IMR-90 (cell line): ENCODE results near the gene TWIST2. TPM values are rescaled to one million over a fixed set of nuclear protein-coding genes. Genes with fewer than 3 reads are reported as not detected.
A peak's percentile ranks its signal among the peaks of the same experiment; 100 is the strongest.

Source experiments
- ATAC-seq: fragments of 200-7000 bp; cut with Tn5 transposase; 2 replicates; pipeline ENCODE4 v1.9.1; 2020; ENCODE audit warnings: low read depth, mild to moderate bottlenecking, moderate library complexity
- BruUV-seq: library from RNA; stranded (reverse); fragments of 400-500 nt; replicated peaks from 2 replicates; lab custom pipeline; 2021; lab: Mats Ljungman, UMichigan
- CTCF ChIA-PET: fragments of 300-600 bp; formaldehyde crosslinking; extraction: SDS; loops from one replicate; lab custom pipeline; 2021; ENCODE audit warnings: antibody characterized with exemption; lab: Yijun Ruan, JAX
- POLR2A ChIA-PET: fragments of 300-600 bp; sonication (Branson Sonifier 250); formaldehyde crosslinking; loops from one replicate; lab custom pipeline; 2022; ENCODE audit warnings: antibody characterized with exemption; ENCODE audit not compliant: unreplicated experiment; lab: Charles Lee
- DNase-seq: peaks from one replicate; pipeline ENCODE4 v3.0.0; 2013
- H2AFZ ChIP-seq: replicated peaks from 2 replicates; pipeline ENCODE3; 2013; ENCODE audit warnings: low read length, mild to moderate bottlenecking; ENCODE audit not compliant: poor library complexity
- H2AK5ac ChIP-seq: 2 replicates; pipeline ENCODE4 v1.6.1; 2013; ENCODE audit warnings: low read depth, low read length, inconsistent platforms
- H2AK9ac ChIP-seq: replicated peaks from 2 replicates; pipeline ENCODE3; 2013; ENCODE audit warnings: mild to moderate bottlenecking, low read depth, low read length, moderate library complexity; ENCODE audit not compliant: poor library complexity
- H2BK120ac ChIP-seq: 2 replicates; pipeline ENCODE4 v1.6.1; 2013; ENCODE audit warnings: low read depth, low read length, inconsistent platforms
- H2BK15ac ChIP-seq: 3 replicates; pipeline ENCODE4 v1.6.1; 2013; ENCODE audit warnings: low read depth, low read length, inconsistent platforms
- H2BK20ac ChIP-seq: 2 replicates; pipeline ENCODE4 v1.6.1; 2013; ENCODE audit warnings: low read depth, mild to moderate bottlenecking, inconsistent platforms, low read length, moderate library complexity
- H2BK5ac ChIP-seq: 2 replicates; pipeline ENCODE4 v1.6.1; 2013; ENCODE audit warnings: mild to moderate bottlenecking, low read depth, low read length, inconsistent platforms; ENCODE audit not compliant: poor library complexity, severe bottlenecking
- H3K14ac ChIP-seq: replicated peaks from 2 replicates; pipeline ENCODE4 v1.6.1; 2013; ENCODE audit warnings: low read depth, low read length, inconsistent platforms
- H3K18ac ChIP-seq: 2 replicates; pipeline ENCODE4 v1.6.1; 2013; ENCODE audit warnings: low read depth, low read length, control low read depth
- H3K23ac ChIP-seq: 2 replicates; pipeline ENCODE4 v1.6.1; 2013; ENCODE audit warnings: low read depth, low read length, inconsistent platforms
- H3K27ac ChIP-seq: 2 replicates; pipeline ENCODE4 v1.5.1; 2013; ENCODE audit warnings: mild to moderate bottlenecking, control low read depth, low read length; ENCODE audit not compliant: insufficient read depth
- H3K27me3 ChIP-seq: 2 replicates; pipeline ENCODE4 v1.6.1; 2013; ENCODE audit warnings: low read length; ENCODE audit not compliant: control insufficient read depth, insufficient read depth
- H3K36me3 ChIP-seq: 2 replicates; pipeline ENCODE4 v1.6.1; 2013; ENCODE audit warnings: low read length, mixed read lengths; ENCODE audit not compliant: control insufficient read depth, insufficient read depth
- H3K4ac ChIP-seq: 2 replicates; pipeline ENCODE4 v1.6.1; 2013; ENCODE audit warnings: low read depth, low read length, inconsistent platforms
- H3K4me1 ChIP-seq: 2 replicates; pipeline ENCODE4 v1.6.1; 2013; ENCODE audit warnings: low read length, mixed read lengths; ENCODE audit not compliant: control insufficient read depth, insufficient read depth
- H3K4me2 ChIP-seq: 2 replicates; pipeline ENCODE4 v1.6.1; 2013; ENCODE audit warnings: low read depth, mild to moderate bottlenecking, control low read depth, low read length, moderate library complexity
- H3K4me3 ChIP-seq: 2 replicates; pipeline ENCODE4 v1.5.1; 2013; ENCODE audit warnings: low read depth, mild to moderate bottlenecking, control low read depth, low read length, moderate library complexity; ENCODE audit not compliant: insufficient read depth
- H3K56ac ChIP-seq: 2 replicates; pipeline ENCODE4 v1.6.1; 2013; ENCODE audit warnings: low read length, inconsistent platforms; ENCODE audit not compliant: insufficient read depth; ENCODE audit errors: extremely low read depth
- H3K79me1 ChIP-seq, 2 experiments: 2 replicates each; pipeline ENCODE4 v1.6.1; 2013; ENCODE audit warnings: low read length in 2 of 2, inconsistent platforms in 1 of 2, low read depth in 1 of 2
- H3K9ac ChIP-seq: 2 replicates; pipeline ENCODE4 v1.6.1; 2013; ENCODE audit warnings: low read depth, low read length, control low read depth
- H3K9me1 ChIP-seq: 2 replicates; pipeline ENCODE4 v1.6.1; 2013; ENCODE audit warnings: low read length, inconsistent platforms; ENCODE audit not compliant: insufficient read depth
- H3K9me3 ChIP-seq: 2 replicates; pipeline ENCODE4 v1.6.1; 2013; ENCODE audit warnings: low read length; ENCODE audit not compliant: control insufficient read depth, insufficient read depth
- H4K20me1 ChIP-seq: 2 replicates; pipeline ENCODE4 v1.6.1; 2013; ENCODE audit warnings: low read length, inconsistent platforms; ENCODE audit not compliant: insufficient read depth
- H4K5ac ChIP-seq: 2 replicates; pipeline ENCODE4 v1.6.1; 2013; ENCODE audit warnings: mild to moderate bottlenecking, low read depth, low read length, control low read depth
- H4K8ac ChIP-seq, 2 experiments: 2 replicates each; pipeline ENCODE4 v1.6.1; 2013; ENCODE audit warnings: low read depth in 2 of 2, low read length in 2 of 2, control low read depth in 1 of 2, inconsistent platforms in 1 of 2
- H4K91ac ChIP-seq: 2 replicates; pipeline ENCODE4 v1.6.1; 2013; ENCODE audit warnings: low read depth, low read length, inconsistent platforms; ENCODE audit not compliant: insufficient read depth
- CEBPB ChIP-seq: IDR thresholded peaks from 2 replicates; pipeline ENCODE4 v1.6.1; 2012; ENCODE audit warnings: low read depth, low read length, improper control_type of control experiment
- CHD1 ChIP-seq: IDR thresholded peaks from 2 replicates; pipeline ENCODE4 v1.6.1; 2012; ENCODE audit warnings: low read depth, low read length, improper control_type of control experiment
- CTCF ChIP-seq: conservative IDR thresholded peaks from 2 replicates; pipeline ENCODE4 v1.5.1; 2012; ENCODE audit warnings: mild to moderate bottlenecking, low read depth, low read length, improper control_type of control experiment
- FOS ChIP-seq: fragments of 150-350 bp; IDR thresholded peaks from 2 replicates; pipeline ENCODE4 v1.6.1; 2016; ENCODE audit warnings: low read depth, low read length
- MAFK ChIP-seq: IDR thresholded peaks from 2 replicates; pipeline ENCODE4 v1.6.1; 2012; ENCODE audit warnings: low read depth, low read length, improper control_type of control experiment
- MAZ ChIP-seq: IDR thresholded peaks from 2 replicates; pipeline ENCODE4 v1.6.1; 2012; ENCODE audit warnings: low read depth, mild to moderate bottlenecking, low read length, improper control_type of control experiment, moderate library complexity, borderline replicate concordance
- MXI1 ChIP-seq: IDR thresholded peaks from 2 replicates; pipeline ENCODE4 v1.6.1; 2012; ENCODE audit warnings: low read depth, mild to moderate bottlenecking, low read length, moderate library complexity, borderline replicate concordance
- NFE2L2 ChIP-seq: fragments of 150-350 bp; IDR thresholded peaks from 2 replicates; pipeline ENCODE4 v1.6.1; 2016; ENCODE audit warnings: low read depth, mild to moderate bottlenecking, low read length
- POLR2A ChIP-seq: IDR thresholded peaks from 2 replicates; pipeline ENCODE4 v1.6.1; 2012; ENCODE audit warnings: mild to moderate bottlenecking, low read depth, low read length
- RCOR1 ChIP-seq: IDR thresholded peaks from 2 replicates; pipeline ENCODE4 v1.6.1; 2012; ENCODE audit warnings: mild to moderate bottlenecking, low read length, improper control_type of control experiment; ENCODE audit not compliant: insufficient replicate concordance
- RFX5 ChIP-seq: IDR thresholded peaks from 2 replicates; pipeline ENCODE4 v1.8.0; 2012; ENCODE audit warnings: low read depth, mild to moderate bottlenecking, low read length, moderate library complexity
- SMC3 ChIP-seq: fragments of 150-350 bp; IDR thresholded peaks from 2 replicates; pipeline ENCODE4 v1.6.1; 2016; ENCODE audit warnings: low read depth, mild to moderate bottlenecking, antibody characterized with exemption, low read length, moderate library complexity
- WGBS, 2 experiments: methylation state at CpG; one replicate each; pipeline versions ENCODE4 v1.1.5 to v1.1.7; 2013; ENCODE audit warnings: missing lambda C conversion rate in 2 of 2; ENCODE audit not compliant: insufficient read length in 1 of 2; ENCODE audit errors: extremely low coverage in 2 of 2; 5-methylcytosine and 5-hydroxymethylcytosine counted together
- dilution Hi-C: fragments of 300-500 bp; cut with HindIII; formaldehyde crosslinking; loops from one replicate; pipeline ENCODE4 v1.14.3; 2018; ENCODE audit warnings: low sequenced_read_pairs; ENCODE audit not compliant: unreplicated experiment
- in situ Hi-C: fragments of 300-500 bp; cut with MboI; formaldehyde crosslinking; loops from 3 replicates; pipeline ENCODE4 v1.14.3; 2019; ENCODE audit warnings: low sequenced_read_pairs, inconsistent platforms, mixed read lengths
- intact Hi-C: fragments of 100-400 bp; cut with micrococcal nuclease; formaldehyde crosslinking; loops from 2 replicates; pipeline ENCODE4 v1.10.0; 2022
- polyA plus RNA-seq, 3 experiments: library from polyadenylated mRNA; depleted of rRNA; stranded (reverse); fragments of >200 nt; gene quantifications; 2 replicates each; pipeline ENCODE4 v1.2.3, GENCODE V29; 2012; ENCODE audit warnings: low replicate concordance in 1 of 3
- total RNA-seq: library from RNA; depleted of rRNA; stranded (reverse); fragments of >200 nt; gene quantifications from 2 replicates; pipeline ENCODE4 v1.2.3, GENCODE V29; 2012
- TF ChIP-seq, protein P1 (sequence below): fragments of 150-350 bp; IDR thresholded peaks from 2 replicates; pipeline ENCODE4 v1.6.1; 2017; ENCODE audit warnings: mild to moderate bottlenecking, antibody characterized with exemption, low read length, low read depth
- TF ChIP-seq, protein P2 (sequence below): fragments of 150-350 bp; IDR thresholded peaks from 2 replicates; pipeline ENCODE4 v1.6.1; 2016; ENCODE audit warnings: low read depth, mild to moderate bottlenecking, low read length, moderate library complexity, borderline replicate concordance

The TWIST2 gene
- total and polyA plus RNA-seq, 2 of the 4 experiments (the other 2 are of a cell fraction): 9.3 to 33.6 TPM

DNA sequence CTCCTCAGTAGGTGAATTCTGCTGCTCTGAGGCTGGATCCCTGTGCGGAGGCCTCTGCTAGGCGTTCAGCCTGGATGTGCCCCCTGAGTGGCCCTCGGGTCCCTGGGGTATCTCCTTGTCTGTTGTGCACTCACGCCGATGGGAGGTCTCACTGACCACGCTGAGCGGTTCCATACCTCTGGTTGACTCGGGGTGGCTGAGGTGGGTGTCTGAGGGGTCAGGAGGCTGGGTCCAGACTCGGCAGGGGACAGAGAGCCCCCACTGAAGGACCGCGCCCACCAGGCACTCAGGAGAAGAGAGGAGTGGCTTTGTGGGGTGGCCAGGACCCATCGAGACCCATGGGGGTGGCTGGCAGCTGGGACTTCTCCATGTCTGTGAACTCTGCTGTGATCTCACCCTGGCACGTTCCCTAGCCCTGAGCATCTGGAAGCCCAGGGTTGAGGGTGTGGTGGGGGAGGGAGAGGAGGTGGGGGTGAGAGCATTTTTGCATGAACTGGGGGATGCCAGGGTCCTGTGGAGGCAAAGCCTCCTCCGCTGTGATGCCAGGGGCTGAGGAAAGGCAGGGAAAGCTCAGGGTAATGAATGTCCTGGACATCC, 53.7 kb downstream of the TWIST2 start:
- no peak overlapping the region for H3K4me3 ChIP-seq
- H3K56ac ChIP-seq: no peak overlapping the region
- ATAC-seq (no peak), DNase-seq (no peak)
- H2AFZ ChIP-seq: no peak overlapping the region
- no peak overlapping the region; the same call in 1 of the 2 replicates for H3K4me2 ChIP-seq
- no peak overlapping the region for H4K5ac ChIP-seq
- H4K8ac ChIP-seq: no peak overlapping the region
- 0 out of 2 replicates have a peak overlapping the region, but pooled peaks have one; percentile 39 for H2AK5ac ChIP-seq
- H4K91ac ChIP-seq: no peak overlapping the region
- H3K27ac ChIP-seq: no peak overlapping the region
- H2AK9ac ChIP-seq: no peak overlapping the region
- CTCF ChIA-PET: no interaction called here
- peaks cover 15% of the 10 kb centered on the region for H3K4me1 ChIP-seq
- H3K18ac ChIP-seq: no peak overlapping the region
- H3K27me3 ChIP-seq: no peaks in the 10 kb centered on the region
- H3K23ac ChIP-seq: no peak overlapping the region
- 80% methylated on average over 7 of the region's 14 CpGs; no CpG with 5 or more reads in 1 of the 2 experiments for WGBS, 2 experiments
- no peak overlapping the region for H2BK20ac ChIP-seq
- H2BK5ac ChIP-seq: no peak overlapping the region
- no peak overlapping the region for H2BK120ac ChIP-seq
- no peak overlapping the region for H2BK15ac ChIP-seq
- no peak overlapping the region for H3K4ac ChIP-seq
- H4K20me1 ChIP-seq: peaks cover 39% of the 10 kb centered on the region
- in situ Hi-C loops (no loop called here), intact Hi-C loops (no loop called here), dilution Hi-C loops (no loop called here)
- POLR2A ChIA-PET: no interaction called here
- TF ChIP-seq MAFK (no peak), CTCF (no peak), RFX5 (no peak), RCOR1 (no peak), SMC3 (no peak), MAZ (no peak), POLR2A (no peak), CEBPB (no peak), NFE2L2 (no peak), MXI1 (no peak), FOS (no peak), CHD1 (no peak)
- TF ChIP-seq, protein P1, sequence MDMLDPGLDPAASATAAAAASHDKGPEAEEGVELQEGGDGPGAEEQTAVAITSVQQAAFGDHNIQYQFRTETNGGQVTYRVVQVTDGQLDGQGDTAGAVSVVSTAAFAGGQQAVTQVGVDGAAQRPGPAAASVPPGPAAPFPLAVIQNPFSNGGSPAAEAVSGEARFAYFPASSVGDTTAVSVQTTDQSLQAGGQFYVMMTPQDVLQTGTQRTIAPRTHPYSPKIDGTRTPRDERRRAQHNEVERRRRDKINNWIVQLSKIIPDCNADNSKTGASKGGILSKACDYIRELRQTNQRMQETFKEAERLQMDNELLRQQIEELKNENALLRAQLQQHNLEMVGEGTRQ: no peak
- TF ChIP-seq, protein P2, sequence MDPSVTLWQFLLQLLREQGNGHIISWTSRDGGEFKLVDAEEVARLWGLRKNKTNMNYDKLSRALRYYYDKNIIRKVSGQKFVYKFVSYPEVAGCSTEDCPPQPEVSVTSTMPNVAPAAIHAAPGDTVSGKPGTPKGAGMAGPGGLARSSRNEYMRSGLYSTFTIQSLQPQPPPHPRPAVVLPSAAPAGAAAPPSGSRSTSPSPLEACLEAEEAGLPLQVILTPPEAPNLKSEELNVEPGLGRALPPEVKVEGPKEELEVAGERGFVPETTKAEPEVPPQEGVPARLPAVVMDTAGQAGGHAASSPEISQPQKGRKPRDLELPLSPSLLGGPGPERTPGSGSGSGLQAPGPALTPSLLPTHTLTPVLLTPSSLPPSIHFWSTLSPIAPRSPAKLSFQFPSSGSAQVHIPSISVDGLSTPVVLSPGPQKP: no peak
- H3K9me1 ChIP-seq: peaks cover 45% of the 10 kb centered on the region
- H3K79me1 ChIP-seq: peaks cover 34 to 81% of the 10 kb centered on the region in 2 experiments
- H3K36me3 ChIP-seq: peaks cover 4% of the 10 kb centered on the region; the same call in 1 of the 2 replicates
- no TSS peak for BruUV-seq
- no peak overlapping the region for H3K9ac ChIP-seq
- no peaks in the 10 kb centered on the region for H3K9me3 ChIP-seq
- H3K14ac ChIP-seq: no peak overlapping the region
